ENCODE data around the gene CA6. TPM values are rescaled to one million over a fixed set of nuclear protein-coding genes. Genes with fewer than 3 reads are reported as not detected.
"Not testable (repeated sequence)": the region's sequence is repeated elsewhere in the genome, so short reads cannot be mapped to it uniquely, and the experiment has no call there.

The CA6 gene
- total and polyA plus RNA-seq, 5 donors from 2014 or later = 0.41 to 0.61 TPM; not detected in 3

DNA sequence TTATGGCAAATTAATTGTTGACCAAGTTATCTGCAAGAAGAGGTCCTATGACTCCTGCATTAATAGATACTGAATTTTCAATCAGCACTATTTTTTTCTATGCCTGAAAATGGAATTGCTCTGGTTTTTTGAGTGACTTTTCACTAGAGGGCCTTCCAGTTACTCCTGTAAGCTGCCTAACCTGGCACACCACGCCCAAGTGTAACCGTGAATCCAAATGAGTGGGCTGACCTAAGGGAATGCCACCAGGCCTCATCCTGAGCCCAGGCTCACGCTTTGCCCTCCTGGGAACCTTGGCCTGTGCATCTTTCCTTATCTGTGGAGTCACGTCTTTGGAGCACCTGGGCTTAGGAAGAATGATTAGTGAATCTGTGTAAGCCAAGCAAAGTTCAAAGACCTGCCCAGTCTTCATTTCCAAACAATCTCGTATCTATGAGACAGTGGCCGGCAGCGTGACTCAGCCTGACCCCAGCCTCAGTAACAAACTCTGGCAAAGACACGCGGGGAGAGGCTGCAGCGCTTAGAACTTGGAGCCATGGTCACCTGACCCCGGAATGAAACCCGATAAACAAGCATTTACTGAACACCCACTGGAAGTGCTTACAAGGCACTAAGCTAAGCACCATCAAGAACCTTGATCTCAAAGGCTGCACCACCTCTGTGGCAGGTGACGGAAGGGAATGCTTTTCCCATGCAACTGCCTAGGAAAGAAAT, 48.5 kb downstream of the CA6 start:
- not testable (repeated sequence) for H3K4me1 Mint-ChIP-seq; H3K27ac ChIP-seq (ENCODE audit: insufficient read depth, low read length, poor library complexity, severe bottlenecking); H3K4me3 ChIP-seq (ENCODE audit: low read depth, low read length); H3K4me1 ChIP-seq (ENCODE audit: control insufficient read depth, insufficient read depth, low read length, poor library complexity, severe bottlenecking); H3K27ac Mint-ChIP-seq; H3K9me3 Mint-ChIP-seq; H3K27me3 ChIP-seq (ENCODE audit: control insufficient read depth, insufficient read depth, low read length); H3K4me3 Mint-ChIP-seq; H3K36me3 ChIP-seq (ENCODE audit: control insufficient read depth, insufficient read depth, low read length); ATAC-seq (ENCODE audit: low read depth in 2 of 2); H3K9me3 ChIP-seq (ENCODE audit: control insufficient read depth in 2 of 2, low read length in 2 of 2); DNase-seq; H3K36me3 Mint-ChIP-seq
- H3K27me3 Mint-ChIP-seq = peaks cover 10% of the 10 kb centered on the region

DNA sequence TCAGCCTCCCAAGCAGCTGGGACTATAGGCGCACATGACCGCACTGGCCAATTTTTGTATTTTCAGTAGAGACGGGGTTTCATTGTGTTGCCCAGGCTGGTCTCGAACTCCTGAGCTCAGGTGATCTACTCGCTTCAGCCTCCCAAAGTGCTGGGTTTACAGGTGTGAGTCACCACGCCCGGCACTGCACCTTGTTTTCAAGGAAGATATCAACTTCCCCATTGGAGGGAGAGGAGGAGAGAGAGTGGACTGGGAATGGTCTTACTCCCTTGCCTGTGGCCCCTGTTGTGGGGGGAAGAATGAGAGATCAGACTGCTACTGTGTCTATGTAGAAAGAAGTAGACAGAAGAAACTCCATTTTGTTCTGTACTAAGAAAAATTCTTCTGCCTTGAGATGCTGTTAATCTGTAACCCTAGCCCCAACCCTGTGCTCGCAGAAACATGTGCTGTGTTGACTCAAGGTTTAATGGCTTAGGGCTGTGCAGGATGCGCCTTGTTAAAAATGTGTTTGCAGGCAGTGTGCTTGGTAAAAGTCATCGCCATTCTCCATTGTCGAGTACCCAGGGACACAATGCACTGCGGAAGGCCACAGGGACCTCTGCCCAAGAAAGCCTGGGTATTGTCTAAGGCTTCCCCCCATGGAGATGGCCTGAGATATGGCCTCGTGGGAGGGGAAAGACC, 56.0 kb downstream of the CA6 start:
- not testable (repeated sequence) for H3K4me3 Mint-ChIP-seq; H3K27me3 ChIP-seq (ENCODE audit: control insufficient read depth, insufficient read depth, low read length); ATAC-seq (ENCODE audit: low read depth in 2 of 2); H3K4me1 Mint-ChIP-seq; H3K27ac ChIP-seq (ENCODE audit: insufficient read depth, low read length, poor library complexity, severe bottlenecking); DNase-seq; H3K36me3 Mint-ChIP-seq; H3K9me3 Mint-ChIP-seq; H3K36me3 ChIP-seq (ENCODE audit: control insufficient read depth, insufficient read depth, low read length); H3K4me1 ChIP-seq (ENCODE audit: control insufficient read depth, insufficient read depth, low read length, poor library complexity, severe bottlenecking); H3K4me3 ChIP-seq (ENCODE audit: low read depth, low read length); H3K9me3 ChIP-seq (ENCODE audit: control insufficient read depth in 2 of 2, low read length in 2 of 2)
- H3K27ac Mint-ChIP-seq = peak overlapping the region in 1 of 3 donors; percentile 20
- peaks cover 12% of the 10 kb centered on the region for H3K27me3 Mint-ChIP-seq

DNA sequence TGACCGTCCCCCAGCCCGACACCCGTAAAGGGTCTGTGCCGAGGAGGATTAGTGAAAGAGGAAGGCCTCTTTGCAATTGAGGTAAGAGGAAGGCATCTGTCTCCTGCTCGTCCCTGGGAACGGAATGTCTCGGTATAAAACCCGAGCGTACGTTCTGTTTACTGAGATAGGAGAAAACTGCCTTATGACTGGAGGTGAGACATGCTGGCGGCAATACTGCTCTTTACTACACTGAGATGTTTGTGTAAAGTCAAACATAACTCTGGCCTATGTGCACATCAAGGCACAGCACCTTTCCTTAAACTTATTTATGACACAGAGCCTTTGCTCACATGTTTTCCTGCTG, 56.5 kb downstream of the CA6 start:
- ATAC-seq (ENCODE audit: low read depth in 2 of 2); H3K27me3 ChIP-seq (ENCODE audit: control insufficient read depth, insufficient read depth, low read length); H3K36me3 Mint-ChIP-seq; H3K27ac ChIP-seq (ENCODE audit: insufficient read depth, low read length, poor library complexity, severe bottlenecking); H3K4me3 Mint-ChIP-seq; H3K36me3 ChIP-seq (ENCODE audit: control insufficient read depth, insufficient read depth, low read length); H3K4me1 Mint-ChIP-seq; DNase-seq; H3K4me3 ChIP-seq (ENCODE audit: low read depth, low read length); H3K9me3 Mint-ChIP-seq; H3K27ac Mint-ChIP-seq; H3K9me3 ChIP-seq (ENCODE audit: control insufficient read depth in 2 of 2, low read length in 2 of 2); H3K4me1 ChIP-seq (ENCODE audit: control insufficient read depth, insufficient read depth, low read length, poor library complexity, severe bottlenecking): not testable (repeated sequence)
- peaks cover 12% of the 10 kb centered on the region for H3K27me3 Mint-ChIP-seq

DNA sequence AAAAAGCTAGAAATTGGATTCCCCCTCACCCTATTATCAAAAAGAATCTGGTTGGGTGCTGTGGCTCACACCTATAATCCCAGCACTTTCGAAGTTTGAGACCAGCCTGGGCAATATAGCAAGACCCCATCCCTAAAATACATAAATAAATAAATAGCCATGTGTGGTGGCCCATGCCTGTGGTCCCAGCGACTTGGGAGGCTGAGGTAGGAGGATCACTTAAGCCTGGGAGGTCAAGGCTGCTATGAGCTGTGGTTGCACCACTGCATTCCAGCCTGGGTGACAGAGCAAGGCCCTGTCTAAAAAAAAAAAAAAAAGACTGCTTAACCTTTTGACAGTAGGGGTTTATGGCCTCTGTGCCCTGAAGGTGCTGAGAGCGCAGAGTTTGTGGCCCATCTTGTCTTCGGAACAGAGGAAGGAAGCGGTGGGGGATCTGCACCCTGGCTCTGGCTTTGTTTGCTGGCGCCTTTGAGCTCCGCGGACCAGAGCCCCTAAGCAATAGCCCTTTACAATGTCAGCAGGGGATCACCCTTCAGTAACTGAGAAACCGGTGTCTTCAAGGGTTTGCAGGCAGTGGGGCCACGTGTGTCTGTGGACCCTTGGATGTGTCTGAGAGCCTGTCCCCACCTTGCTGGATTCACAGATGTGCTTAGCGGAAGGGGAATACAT, 58.5 kb downstream of the CA6 start:
- Histone ChIP-seq H3K4me3 (ENCODE audit: low read depth, low read length) (no peak overlapping the region), H3K27me3 (ENCODE audit: control insufficient read depth, insufficient read depth, low read length) (no peaks in the 10 kb centered on the region), H3K27ac (ENCODE audit: insufficient read depth, low read length, poor library complexity, severe bottlenecking) (no peak overlapping the region), H3K9me3 (ENCODE audit: control insufficient read depth in 2 of 2, low read length in 2 of 2) (no peaks in the 10 kb centered on the region), H3K4me1 (ENCODE audit: control insufficient read depth, insufficient read depth, low read length, poor library complexity, severe bottlenecking) (peaks cover 3% of the 10 kb centered on the region), H3K36me3 (ENCODE audit: control insufficient read depth, insufficient read depth, low read length) (no peaks in the 10 kb centered on the region)
- Mint-ChIP-seq H3K4me1 (peaks cover 0 to 5% (median 0%) of the 10 kb centered on the region in 4 donors), H3K27me3 (peaks cover 18% of the 10 kb centered on the region), H3K9me3 (no peaks in the 10 kb centered on the region), H3K27ac (no peak overlapping the region), H3K4me3 (no peak overlapping the region), H3K36me3 (no peaks in the 10 kb centered on the region)
- ATAC-seq (ENCODE audit: low read depth in 2 of 2) = no peak
- DNase-seq = no peak

DNA sequence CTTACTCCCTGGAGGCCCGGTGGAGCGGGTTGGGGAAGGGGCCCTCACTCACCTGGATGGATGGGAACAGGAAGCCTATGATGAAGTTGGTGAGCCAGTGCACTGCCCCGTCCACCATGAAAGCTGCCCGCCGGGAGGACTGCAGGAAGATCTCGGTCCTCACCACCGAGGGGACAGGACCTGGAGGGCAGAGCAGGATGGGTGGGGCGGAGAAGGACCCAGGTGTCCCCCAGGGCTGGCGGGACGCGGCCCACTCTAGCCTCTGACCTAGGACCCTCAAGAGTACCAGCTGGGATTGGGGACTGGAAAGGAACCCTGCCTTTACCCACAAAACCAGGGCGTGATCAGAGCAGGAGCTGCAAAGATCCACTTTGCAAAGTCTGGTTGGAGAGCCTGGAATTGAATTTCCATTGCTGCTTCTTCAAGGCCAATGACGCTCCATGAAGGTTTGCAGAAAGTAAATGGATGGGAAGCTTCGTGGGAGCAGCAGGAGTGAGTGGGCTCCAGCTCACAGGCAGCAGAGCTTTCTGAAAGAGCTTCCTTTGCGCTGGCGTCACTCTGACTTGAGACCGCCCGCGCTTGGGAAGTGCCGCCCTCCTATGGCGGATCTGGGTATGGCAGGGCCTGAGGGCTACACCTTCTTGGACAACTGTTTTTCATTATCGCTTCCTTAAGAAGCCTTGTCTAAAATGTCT, 59.2 kb downstream of the CA6 start:
- DNase-seq = peak; percentile 48 to 90 (median 71)
- Mint-ChIP-seq H3K27ac (no peak overlapping the region), H3K36me3 (no peaks in the 10 kb centered on the region), H3K4me3 (peak overlapping the region in 1 of 4 donors; percentile 46), H3K4me1 (peaks cover 0 to 5% (median 0%) of the 10 kb centered on the region in 4 donors), H3K9me3 (no peaks in the 10 kb centered on the region), H3K27me3 (peaks cover 18% of the 10 kb centered on the region)
- H3K4me3 ChIP-seq (ENCODE audit: low read depth, low read length) = no peak overlapping the region
- H3K4me1 ChIP-seq (ENCODE audit: control insufficient read depth, insufficient read depth, low read length, poor library complexity, severe bottlenecking) = peaks cover 3% of the 10 kb centered on the region
- ATAC-seq (ENCODE audit: low read depth in 2 of 2) = peak; percentile 83 to 88
- H3K27ac ChIP-seq (ENCODE audit: insufficient read depth, low read length, poor library complexity, severe bottlenecking) = no peak overlapping the region
- no peaks in the 10 kb centered on the region for H3K27me3 ChIP-seq (ENCODE audit: control insufficient read depth, insufficient read depth, low read length)
- no peaks in the 10 kb centered on the region for H3K9me3 ChIP-seq (ENCODE audit: control insufficient read depth in 2 of 2, low read length in 2 of 2)
- no peaks in the 10 kb centered on the region for H3K36me3 ChIP-seq (ENCODE audit: control insufficient read depth, insufficient read depth, low read length)

DNA sequence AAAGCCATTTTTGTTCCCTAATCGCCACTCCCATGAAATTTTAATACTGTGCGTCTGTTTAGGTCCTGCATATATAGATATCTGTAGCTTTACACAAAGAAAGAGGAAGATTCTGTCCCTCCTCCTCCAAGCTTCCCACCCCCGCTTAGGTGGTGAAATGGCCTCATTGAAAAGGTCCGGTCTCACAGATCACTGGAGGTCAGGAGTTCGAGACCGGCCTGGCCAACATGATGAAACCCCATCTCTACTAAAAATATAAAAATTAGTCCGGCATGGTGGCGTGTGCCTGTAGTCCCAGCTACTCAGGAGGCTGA, 59.7 kb downstream of the CA6 start:
- Histone ChIP-seq H3K27me3 (ENCODE audit: control insufficient read depth, insufficient read depth, low read length) (no peaks in the 10 kb centered on the region), H3K4me1 (ENCODE audit: control insufficient read depth, insufficient read depth, low read length, poor library complexity, severe bottlenecking) (peaks cover 3% of the 10 kb centered on the region), H3K9me3 (ENCODE audit: control insufficient read depth in 2 of 2, low read length in 2 of 2) (no peaks in the 10 kb centered on the region), H3K4me3 (ENCODE audit: low read depth, low read length) (no peak overlapping the region), H3K27ac (ENCODE audit: insufficient read depth, low read length, poor library complexity, severe bottlenecking) (no peak overlapping the region), H3K36me3 (ENCODE audit: control insufficient read depth, insufficient read depth, low read length) (no peaks in the 10 kb centered on the region)
- Mint-ChIP-seq H3K9me3 (no peaks in the 10 kb centered on the region), H3K36me3 (no peaks in the 10 kb centered on the region), H3K27me3 (peaks cover 18% of the 10 kb centered on the region), H3K4me1 (peaks cover 0 to 5% (median 0%) of the 10 kb centered on the region in 4 donors), H3K4me3 (no peak overlapping the region), H3K27ac (no peak overlapping the region)
- ATAC-seq (ENCODE audit: low read depth in 2 of 2) = no peak
- DNase-seq = no peak

DNA sequence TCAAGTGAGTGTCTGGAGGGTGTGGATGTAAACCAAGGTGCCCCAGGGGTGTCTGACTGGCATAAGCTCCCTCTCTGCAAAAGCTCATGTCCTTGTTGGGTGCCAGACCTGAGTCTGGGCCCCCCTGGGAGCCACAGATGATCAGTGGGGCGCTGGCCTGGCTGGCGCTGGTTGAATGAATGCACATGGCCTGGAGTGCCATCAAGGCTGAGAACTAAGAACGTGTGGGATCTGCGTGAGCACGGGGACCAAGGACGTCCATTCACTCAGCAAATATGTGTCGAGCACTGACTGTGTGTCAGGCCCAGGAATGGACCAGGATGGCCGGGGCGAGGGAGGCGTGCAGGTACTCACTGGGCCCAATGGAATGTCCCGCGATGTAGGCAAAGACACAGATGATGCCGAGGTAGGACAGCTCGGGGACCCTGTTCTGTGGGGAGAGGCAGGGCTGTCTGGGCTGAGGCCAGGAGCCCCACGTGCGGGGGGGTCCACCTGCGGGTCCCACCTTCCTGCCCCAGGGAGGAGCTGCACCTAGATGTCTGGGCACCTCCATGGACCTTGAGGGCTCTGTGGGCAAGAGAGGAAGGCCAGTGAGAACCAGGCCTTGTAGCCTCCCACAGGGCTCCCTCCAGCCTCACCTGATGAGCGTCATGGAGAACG, 61.4 kb downstream of the CA6 start:
- H3K4me1 Mint-ChIP-seq = peaks cover 0 to 5% (median 2%) of the 10 kb centered on the region in 4 donors
- H3K27ac Mint-ChIP-seq = no peak overlapping the region

More for the DNA sequence above, 61.4 kb downstream of the CA6 start:
- ATAC-seq (ENCODE audit: low read depth in 2 of 2) (no peak), DNase-seq (no peak)
- Histone ChIP-seq H3K27ac (ENCODE audit: insufficient read depth, low read length, poor library complexity, severe bottlenecking) (no peak overlapping the region), H3K4me3 (ENCODE audit: low read depth, low read length) (no peak overlapping the region), H3K4me1 (ENCODE audit: control insufficient read depth, insufficient read depth, low read length, poor library complexity, severe bottlenecking) (peaks cover 3% of the 10 kb centered on the region), H3K27me3 (ENCODE audit: control insufficient read depth, insufficient read depth, low read length) (no peaks in the 10 kb centered on the region), H3K36me3 (ENCODE audit: control insufficient read depth, insufficient read depth, low read length) (no peaks in the 10 kb centered on the region), H3K9me3 (ENCODE audit: control insufficient read depth in 2 of 2, low read length in 2 of 2) (no peaks in the 10 kb centered on the region)
- Mint-ChIP-seq H3K36me3 (no peaks in the 10 kb centered on the region), H3K4me3 (no peak overlapping the region), H3K27me3 (peaks cover 23% of the 10 kb centered on the region), H3K9me3 (no peaks in the 10 kb centered on the region)

Measured in CD4-positive, CD25-positive, alpha-beta regulatory T cell (primary cell).